ENCODE data around the gene CDK18.

DNA sequence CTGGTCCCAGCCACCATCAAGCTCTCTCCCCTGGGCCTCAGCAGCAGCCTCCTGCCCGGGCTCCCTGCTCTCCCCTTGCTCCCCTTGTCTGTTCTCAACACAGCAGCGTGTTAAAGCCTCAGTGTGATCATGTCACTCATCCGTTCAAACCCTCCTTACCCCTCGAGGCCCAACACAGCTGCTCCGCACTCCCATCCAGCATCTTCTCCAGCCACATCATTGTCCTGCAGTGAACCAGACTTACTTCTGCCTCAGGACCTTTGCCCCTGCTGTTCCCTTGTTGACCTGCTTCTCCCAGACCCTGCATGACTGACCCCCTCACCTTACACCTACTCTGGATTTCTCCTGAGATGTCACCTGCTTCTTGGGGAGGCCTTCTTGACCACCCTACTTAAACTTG, 13.3 kb downstream of the CDK18 start:
- TF ChIP-seq ZNF548 (tag by site-specific recombination; IDR thresholded peaks at IDR 0.05) (no peak), ZNF292 (tag by site-specific recombination; IDR thresholded peaks at IDR 0.05; ENCODE audit: borderline replicate concordance, low read depth) (no peak), ZNF184 (tag by site-specific recombination; IDR thresholded peaks at IDR 0.05) (no peak), ZBTB17 (tag by site-specific recombination; IDR thresholded peaks at IDR 0.05) (no peak), ZNF701 (tag by site-specific recombination; IDR thresholded peaks at IDR 0.05) (no peak), ZNF274 (IDR thresholded peaks at IDR 0.05; ENCODE audit: low read length) (no peak), ZNF274 (tag by site-specific recombination; IDR thresholded peaks at IDR 0.05; ENCODE audit: borderline replicate concordance) (no peak), ZNF175 (tag by site-specific recombination; IDR thresholded peaks at IDR 0.05) (no peak), ZNF585B (tag by site-specific recombination; IDR thresholded peaks at IDR 0.05) (no peak), ZNF24 (tag by site-specific recombination; IDR thresholded peaks at IDR 0.05) (no peak), ZNF169 (tag by site-specific recombination; IDR thresholded peaks at IDR 0.05) (no peak), ZSCAN30 (tag by site-specific recombination; IDR thresholded peaks at IDR 0.05) (no peak)
- TF ChIP-seq, protein P1, sequence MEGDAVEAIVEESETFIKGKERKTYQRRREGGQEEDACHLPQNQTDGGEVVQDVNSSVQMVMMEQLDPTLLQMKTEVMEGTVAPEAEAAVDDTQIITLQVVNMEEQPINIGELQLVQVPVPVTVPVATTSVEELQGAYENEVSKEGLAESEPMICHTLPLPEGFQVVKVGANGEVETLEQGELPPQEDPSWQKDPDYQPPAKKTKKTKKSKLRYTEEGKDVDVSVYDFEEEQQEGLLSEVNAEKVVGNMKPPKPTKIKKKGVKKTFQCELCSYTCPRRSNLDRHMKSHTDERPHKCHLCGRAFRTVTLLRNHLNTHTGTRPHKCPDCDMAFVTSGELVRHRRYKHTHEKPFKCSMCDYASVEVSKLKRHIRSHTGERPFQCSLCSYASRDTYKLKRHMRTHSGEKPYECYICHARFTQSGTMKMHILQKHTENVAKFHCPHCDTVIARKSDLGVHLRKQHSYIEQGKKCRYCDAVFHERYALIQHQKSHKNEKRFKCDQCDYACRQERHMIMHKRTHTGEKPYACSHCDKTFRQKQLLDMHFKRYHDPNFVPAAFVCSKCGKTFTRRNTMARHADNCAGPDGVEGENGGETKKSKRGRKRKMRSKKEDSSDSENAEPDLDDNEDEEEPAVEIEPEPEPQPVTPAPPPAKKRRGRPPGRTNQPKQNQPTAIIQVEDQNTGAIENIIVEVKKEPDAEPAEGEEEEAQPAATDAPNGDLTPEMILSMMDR (tag by site-specific recombination; IDR thresholded peaks at IDR 0.05): no peak
- TF ChIP-seq, protein P2, sequence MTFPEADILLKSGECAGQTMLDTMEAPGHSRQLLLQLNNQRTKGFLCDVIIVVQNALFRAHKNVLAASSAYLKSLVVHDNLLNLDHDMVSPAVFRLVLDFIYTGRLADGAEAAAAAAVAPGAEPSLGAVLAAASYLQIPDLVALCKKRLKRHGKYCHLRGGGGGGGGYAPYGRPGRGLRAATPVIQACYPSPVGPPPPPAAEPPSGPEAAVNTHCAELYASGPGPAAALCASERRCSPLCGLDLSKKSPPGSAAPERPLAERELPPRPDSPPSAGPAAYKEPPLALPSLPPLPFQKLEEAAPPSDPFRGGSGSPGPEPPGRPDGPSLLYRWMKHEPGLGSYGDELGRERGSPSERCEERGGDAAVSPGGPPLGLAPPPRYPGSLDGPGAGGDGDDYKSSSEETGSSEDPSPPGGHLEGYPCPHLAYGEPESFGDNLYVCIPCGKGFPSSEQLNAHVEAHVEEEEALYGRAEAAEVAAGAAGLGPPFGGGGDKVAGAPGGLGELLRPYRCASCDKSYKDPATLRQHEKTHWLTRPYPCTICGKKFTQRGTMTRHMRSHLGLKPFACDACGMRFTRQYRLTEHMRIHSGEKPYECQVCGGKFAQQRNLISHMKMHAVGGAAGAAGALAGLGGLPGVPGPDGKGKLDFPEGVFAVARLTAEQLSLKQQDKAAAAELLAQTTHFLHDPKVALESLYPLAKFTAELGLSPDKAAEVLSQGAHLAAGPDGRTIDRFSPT (tag by site-specific recombination; IDR thresholded peaks at IDR 0.05): no peak
- TF ChIP-seq, protein P3, sequence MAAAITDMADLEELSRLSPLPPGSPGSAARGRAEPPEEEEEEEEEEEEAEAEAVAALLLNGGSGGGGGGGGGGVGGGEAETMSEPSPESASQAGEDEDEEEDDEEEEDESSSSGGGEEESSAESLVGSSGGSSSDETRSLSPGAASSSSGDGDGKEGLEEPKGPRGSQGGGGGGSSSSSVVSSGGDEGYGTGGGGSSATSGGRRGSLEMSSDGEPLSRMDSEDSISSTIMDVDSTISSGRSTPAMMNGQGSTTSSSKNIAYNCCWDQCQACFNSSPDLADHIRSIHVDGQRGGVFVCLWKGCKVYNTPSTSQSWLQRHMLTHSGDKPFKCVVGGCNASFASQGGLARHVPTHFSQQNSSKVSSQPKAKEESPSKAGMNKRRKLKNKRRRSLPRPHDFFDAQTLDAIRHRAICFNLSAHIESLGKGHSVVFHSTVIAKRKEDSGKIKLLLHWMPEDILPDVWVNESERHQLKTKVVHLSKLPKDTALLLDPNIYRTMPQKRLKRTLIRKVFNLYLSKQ (tag by site-specific recombination; IDR thresholded peaks at IDR 0.05; ENCODE audit: borderline replicate concordance): no peak

Measured in HEK293 (cell line).